Lung (tissue), 12 donors: Measurements from ENCODE around the gene RADIL. TPM values are rescaled to one million over a fixed set of nuclear protein-coding genes. Genes with fewer than 3 reads are reported as not detected.

Experiments
- ATAC-seq: fragments of 200-7000 bp; cut with Tn5 transposase; one replicate; pipeline ENCODE4 v1.9.1; 2020; ENCODE audit warnings: moderate number of reproducible peaks; ENCODE audit not compliant: insufficient read depth, low FRiP score
- DNase-seq, 3 donors: peaks; one replicate each; pipeline ENCODE4 v3.0.0-alpha.2; 2013 to 2017
- H3K27ac ChIP-seq, 2 donors: one replicate each; pipeline ENCODE4 v1.5.1; 2013; ENCODE audit warnings: mild to moderate bottlenecking in 2 of 2, moderate library complexity in 2 of 2, control low read depth in 1 of 2, inconsistent platforms in 1 of 2, low read depth in 1 of 2, low read length in 1 of 2
- H3K27me3 ChIP-seq, 3 donors: one replicate each; pipeline ENCODE4 v1.5.1; 2013; ENCODE audit warnings: low read length in 2 of 3; ENCODE audit not compliant: control insufficient read depth in 3 of 3, insufficient read depth in 3 of 3
- H3K36me3 ChIP-seq, 4 donors: one replicate each; pipeline ENCODE4 v1.5.1; 2013; ENCODE audit warnings: low read length in 4 of 4, mild to moderate bottlenecking in 1 of 4, moderate library complexity in 1 of 4; ENCODE audit not compliant: control insufficient read depth in 4 of 4, insufficient read depth in 4 of 4
- H3K4me1 ChIP-seq, 5 donors: one replicate each; pipeline ENCODE4 v1.5.1; 2013; ENCODE audit warnings: low read length in 5 of 5, mild to moderate bottlenecking in 2 of 5, moderate library complexity in 1 of 5; ENCODE audit not compliant: control insufficient read depth in 5 of 5, insufficient read depth in 5 of 5
- H3K4me3 ChIP-seq: one replicate; pipeline ENCODE4 v1.5.1; 2013; ENCODE audit warnings: mild to moderate bottlenecking, control low read depth, moderate library complexity
- H3K9ac ChIP-seq, 2 donors: one replicate each; pipeline ENCODE4 v1.5.1; 2013; ENCODE audit warnings: low read length in 2 of 2, control low read depth in 1 of 2; ENCODE audit not compliant: insufficient read depth in 1 of 2
- H3K9me3 ChIP-seq, 4 donors: one replicate each; pipeline ENCODE4 v1.5.1; 2013; ENCODE audit warnings: low read length in 3 of 4, mild to moderate bottlenecking in 1 of 4, moderate library complexity in 1 of 4; ENCODE audit not compliant: control insufficient read depth in 4 of 4, insufficient read depth in 3 of 4
- CTCF ChIP-seq: IDR thresholded peaks from 2 replicates; pipeline ENCODE4 v1.5.1; 2012; ENCODE audit warnings: mild to moderate bottlenecking; ENCODE audit errors: control extremely low read depth, extremely low read depth
- WGBS, 2 donors: extraction: QIAGEN DNeasy Blood & Tissue Kit; methylation state at CpG; one replicate each; pipeline ENCODE4 v1.1.7; 2013; 5-methylcytosine and 5-hydroxymethylcytosine counted together
- polyA plus RNA-seq, 2 donors: library from polyadenylated mRNA; stranded (reverse); fragments of 200-250 nt; gene quantifications; one replicate each; pipeline ENCODE4 v1.2.1, GENCODE V29; 2013
- total RNA-seq, 2 donors: library from RNA; depleted of rRNA in 1 of 2; stranded (reverse); fragments of >200 nt in 1 of 2; gene quantifications; one replicate each; pipeline ENCODE4 v1.2.1, GENCODE V29; 2014 to 2021
- donor health status: control.
- donor health status: control.
- donor health status: Bipolar disorder and iron deficiency.
- donor health status: healthy.
- donor health status: DM: yes; HTN: yes; CAD: no.

The RADIL gene
- total and polyA plus RNA-seq, 4 donors, result 3.7 to 9.3 (median 6.3) TPM

GRCh38 chr7:4911111-4911828 is 27.8 kb upstream of the RADIL start:
- no peak overlapping the region for H3K4me3 ChIP-seq
- H3K4me1 ChIP-seq, result no peaks in the 10 kb centered on the region
- no peaks in the 10 kb centered on the region for H3K36me3 ChIP-seq
- 90 to 94% methylated on average over 20 of the region's 20 CpGs for WGBS, 2 donors
- TF ChIP-seq CTCF, result no peak
- H3K27me3 ChIP-seq, result no peaks in the 10 kb centered on the region
- DNase-seq (no peak), ATAC-seq (no peak)
- no peak overlapping the region for H3K9ac ChIP-seq
- peaks cover 0 to 7% (median 0%) of the 10 kb centered on the region in 4 donors for H3K9me3 ChIP-seq
- H3K27ac ChIP-seq, result no peak overlapping the region

GRCh38 chr7:4906682-4907081 is 23.2 kb upstream of the RADIL start:
- H3K4me1 ChIP-seq, result no peaks in the 10 kb centered on the region
- no peak overlapping the region for H3K4me3 ChIP-seq
- H3K9me3 ChIP-seq, result peaks cover 0 to 7% (median 0%) of the 10 kb centered on the region in 4 donors
- H3K9ac ChIP-seq, result no peak overlapping the region
- no peaks in the 10 kb centered on the region for H3K27me3 ChIP-seq
- DNase-seq (no peak), ATAC-seq (no peak)
- 85 to 100% methylated on average over 1 of the region's 1 CpG for WGBS, 2 donors
- TF ChIP-seq CTCF, result no peak
- H3K36me3 ChIP-seq, result no peaks in the 10 kb centered on the region
- no peak overlapping the region for H3K27ac ChIP-seq

- Histone ChIP-seq H3K36me3 (no peaks in the 10 kb centered on the region), H3K4me3 (no peak overlapping the region), H3K9me3 (peaks cover 0 to 7% (median 0%) of the 10 kb centered on the region in 4 donors), H3K4me1 (no peaks in the 10 kb centered on the region), H3K9ac (no peak overlapping the region), H3K27me3 (no peaks in the 10 kb centered on the region), H3K27ac (no peak overlapping the region)
- TF ChIP-seq CTCF, result no peak
- 85 to 94% methylated on average over 1 of the region's 1 CpG for WGBS, 2 donors
- DNase-seq (no peak), ATAC-seq (no peak)
These were observed 21.7 kb upstream of the RADIL start for GRCh38 chr7:4905171-4905570.

- Histone ChIP-seq H3K9me3 (peaks cover 0 to 7% (median 0%) of the 10 kb centered on the region in 4 donors), H3K9ac (no peak overlapping the region), H3K4me3 (no peak overlapping the region), H3K4me1 (no peaks in the 10 kb centered on the region), H3K36me3 (no peaks in the 10 kb centered on the region), H3K27ac (no peak overlapping the region), H3K27me3 (no peaks in the 10 kb centered on the region)
- TF ChIP-seq CTCF, result no peak
- ATAC-seq (no peak), DNase-seq (no peak)
These were observed 20.8 kb upstream of the RADIL start for GRCh38 chr7:4904346-4904745.
